DOHH2 (cell line): ENCODE measurements around the gene RAD51B.

ENCODE experiments used
- H3F3A ChIP-seq: fragments of 200-600 bp; sonication (generic), shearing (Covaris generic); 2 replicates; pipeline ENCODE4 v1.6.0; 2016; ENCODE audit warnings: antibody characterized with exemption, mild to moderate bottlenecking; ENCODE audit not compliant: control insufficient read depth, insufficient read depth
- H3K27ac ChIP-seq: fragments of 200-600 bp; sonication (generic); 2 replicates; pipeline ENCODE4 v1.5.1; 2014; ENCODE audit warnings: low read depth, mild to moderate bottlenecking, low read length, moderate library complexity
- H3K27me3 ChIP-seq: fragments of 200-600 bp; sonication (generic); 2 replicates; pipeline ENCODE4 v1.6.1; 2014; ENCODE audit warnings: mild to moderate bottlenecking, low read length, mixed read lengths; ENCODE audit not compliant: control insufficient read depth
- H3K36me3 ChIP-seq: fragments of 200-600 bp; sonication (generic); 2 replicates; pipeline ENCODE4 v1.6.1; 2014; ENCODE audit warnings: mild to moderate bottlenecking, low read length, moderate library complexity, mixed read lengths; ENCODE audit not compliant: control insufficient read depth
- H3K4me1 ChIP-seq: fragments of 200-600 bp; sonication (generic); 2 replicates; pipeline ENCODE4 v1.6.1; 2014; ENCODE audit warnings: mild to moderate bottlenecking, low read length, mixed read lengths; ENCODE audit not compliant: control insufficient read depth
- H3K4me2 ChIP-seq: fragments of 200-600 bp; sonication (generic); 2 replicates; pipeline ENCODE4 v1.6.0; 2014; ENCODE audit warnings: mild to moderate bottlenecking, low read length, moderate library complexity
- H3K4me3 ChIP-seq: fragments of 200-600 bp; sonication (generic); 2 replicates; pipeline ENCODE4 v1.5.1; 2014; ENCODE audit warnings: mild to moderate bottlenecking, low read length, mixed read lengths
- H3K79me2 ChIP-seq: fragments of 200-600 bp; sonication (generic); 2 replicates; pipeline ENCODE4 v1.6.1; 2014; ENCODE audit warnings: mild to moderate bottlenecking, low read length, mixed read lengths; ENCODE audit not compliant: control insufficient read depth
- H3K9me2 ChIP-seq: fragments of 200-600 bp; sonication (generic); replicated peaks from 2 replicates; pipeline ENCODE4 v1.6.1; 2014; ENCODE audit warnings: mild to moderate bottlenecking, low read length, mixed read lengths; ENCODE audit not compliant: control insufficient read depth
- H3K9me3 ChIP-seq: fragments of 200-600 bp; sonication (generic); 2 replicates; pipeline ENCODE4 v1.6.1; 2014; ENCODE audit warnings: antibody characterized with exemption, low read length, mixed read lengths; ENCODE audit not compliant: control insufficient read depth, insufficient read depth
- H4K20me1 ChIP-seq: fragments of 200-600 bp; sonication (generic); 2 replicates; pipeline ENCODE4 v1.6.0; 2014; ENCODE audit warnings: low read depth, mild to moderate bottlenecking, antibody characterized with exemption, low read length, moderate library complexity; ENCODE audit not compliant: control insufficient read depth, insufficient read depth
- EZH2phosphoT487 ChIP-seq: fragments of 200-600 bp; sonication (generic); IDR thresholded peaks from 2 replicates; pipeline ENCODE4 v1.6.1; 2017; ENCODE audit warnings: borderline replicate concordance, mild to moderate bottlenecking, antibody characterized with exemption, low read length, moderate library complexity, mixed read lengths
- TF ChIP-seq, protein P1 (sequence below): fragments of 200-600 bp; sonication (generic); IDR thresholded peaks from one replicate; pipeline ENCODE4 v1.5.1; 2014; ENCODE audit warnings: antibody characterized with exemption, mild to moderate bottlenecking, low read depth, low read length; ENCODE audit not compliant: poor library complexity, severe bottlenecking

RAD51B gene

DNA sequence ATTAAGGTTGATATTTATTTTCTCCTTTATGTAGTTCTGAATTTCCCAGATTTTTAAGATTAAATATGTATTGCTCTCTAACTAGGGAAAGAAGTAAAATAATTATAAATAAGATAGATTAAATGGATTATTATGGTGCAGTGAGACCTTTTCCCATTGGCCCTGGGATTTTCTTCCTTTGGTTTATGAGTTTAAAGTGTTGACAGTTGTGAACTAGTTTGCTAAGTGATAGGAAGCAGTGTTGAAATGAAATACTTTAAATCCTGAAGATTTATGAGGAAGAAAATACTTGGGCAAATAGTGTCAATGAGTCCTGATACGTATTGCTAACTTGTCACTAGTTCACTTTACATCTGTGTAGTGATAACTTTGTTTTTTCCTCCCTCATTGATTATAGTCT, 188.9 kb downstream of the RAD51B start:
- no peak for TF ChIP-seq EZH2phosphoT487
- TF ChIP-seq, protein P1, sequence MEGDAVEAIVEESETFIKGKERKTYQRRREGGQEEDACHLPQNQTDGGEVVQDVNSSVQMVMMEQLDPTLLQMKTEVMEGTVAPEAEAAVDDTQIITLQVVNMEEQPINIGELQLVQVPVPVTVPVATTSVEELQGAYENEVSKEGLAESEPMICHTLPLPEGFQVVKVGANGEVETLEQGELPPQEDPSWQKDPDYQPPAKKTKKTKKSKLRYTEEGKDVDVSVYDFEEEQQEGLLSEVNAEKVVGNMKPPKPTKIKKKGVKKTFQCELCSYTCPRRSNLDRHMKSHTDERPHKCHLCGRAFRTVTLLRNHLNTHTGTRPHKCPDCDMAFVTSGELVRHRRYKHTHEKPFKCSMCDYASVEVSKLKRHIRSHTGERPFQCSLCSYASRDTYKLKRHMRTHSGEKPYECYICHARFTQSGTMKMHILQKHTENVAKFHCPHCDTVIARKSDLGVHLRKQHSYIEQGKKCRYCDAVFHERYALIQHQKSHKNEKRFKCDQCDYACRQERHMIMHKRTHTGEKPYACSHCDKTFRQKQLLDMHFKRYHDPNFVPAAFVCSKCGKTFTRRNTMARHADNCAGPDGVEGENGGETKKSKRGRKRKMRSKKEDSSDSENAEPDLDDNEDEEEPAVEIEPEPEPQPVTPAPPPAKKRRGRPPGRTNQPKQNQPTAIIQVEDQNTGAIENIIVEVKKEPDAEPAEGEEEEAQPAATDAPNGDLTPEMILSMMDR: no peak
- Histone ChIP-seq H3K36me3 (no peaks in the 10 kb centered on the region), H3K4me3 (no peak overlapping the region), H3K27ac (no peak overlapping the region), H3K27me3 (no peaks in the 10 kb centered on the region), H4K20me1 (no peaks in the 10 kb centered on the region), H3K4me2 (no peak overlapping the region), H3K4me1 (peaks cover 12% of the 10 kb centered on the region), H3K9me3 (no peaks in the 10 kb centered on the region), H3F3A (no peaks in the 10 kb centered on the region), H3K9me2 (no peaks in the 10 kb centered on the region), H3K79me2 (0 out of 2 replicates have a peak, but pooled peaks cover 2% of the 10 kb centered on the region)

DNA sequence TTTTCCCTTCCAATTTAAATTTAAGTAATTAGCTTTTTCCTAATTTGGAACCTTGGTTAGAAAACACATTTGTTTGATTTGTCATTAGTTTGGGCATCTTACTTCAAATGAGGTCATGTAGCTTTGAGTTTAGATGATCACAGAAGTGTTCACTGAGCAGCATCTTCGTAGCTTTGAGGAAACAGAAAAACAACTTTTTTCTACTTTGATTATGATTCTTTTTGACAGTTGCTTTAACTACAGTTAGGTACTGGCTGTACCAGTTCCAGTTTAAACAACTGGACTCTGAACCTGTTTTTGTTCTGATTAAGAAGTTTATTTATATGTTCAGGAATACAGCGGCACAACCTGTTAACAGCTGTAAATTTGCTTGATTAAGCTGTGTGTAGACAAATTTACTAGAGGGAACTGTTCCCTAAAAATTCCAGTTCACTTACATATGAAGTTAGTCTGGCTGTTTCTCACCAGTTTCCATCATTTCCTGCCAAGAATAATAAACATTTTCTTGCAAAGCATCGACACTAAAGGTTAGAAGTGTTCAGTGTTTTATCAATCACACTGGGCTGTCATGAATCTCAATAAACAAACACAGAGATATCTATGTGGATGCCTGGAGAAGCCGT, 191.9 kb downstream of the RAD51B start:
- Histone ChIP-seq H3K9me2 (no peaks in the 10 kb centered on the region), H3F3A (no peaks in the 10 kb centered on the region), H3K4me3 (no peak overlapping the region), H3K27ac (no peak overlapping the region), H3K4me1 (no peaks in the 10 kb centered on the region), H3K4me2 (no peak overlapping the region), H3K9me3 (no peaks in the 10 kb centered on the region), H3K36me3 (no peaks in the 10 kb centered on the region), H4K20me1 (no peaks in the 10 kb centered on the region), H3K79me2 (no peaks in the 10 kb centered on the region), H3K27me3 (no peaks in the 10 kb centered on the region)
- TF ChIP-seq, protein P1: no peak
- TF ChIP-seq EZH2phosphoT487: no peak

DNA sequence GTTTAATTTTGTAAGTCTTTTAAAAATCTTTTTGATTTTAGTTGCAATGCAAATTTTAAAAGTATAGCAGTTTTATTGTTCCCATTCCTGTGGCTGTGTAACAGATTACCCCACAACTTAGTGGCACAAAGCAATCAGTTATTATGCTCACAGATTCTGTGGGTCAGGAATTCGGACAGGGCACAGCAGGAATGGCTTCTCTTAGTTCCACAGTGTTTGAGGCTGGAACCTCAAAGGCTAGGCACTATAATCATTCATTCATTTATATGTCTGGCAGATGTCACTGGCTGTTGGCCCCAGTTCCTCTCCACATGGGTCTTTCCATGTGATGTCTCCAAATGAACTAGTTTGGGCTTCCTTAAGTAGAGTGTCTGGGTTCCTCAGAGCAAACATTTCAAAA, 193.3 kb downstream of the RAD51B start:
- no peak overlapping the region for H3K4me3 ChIP-seq
- no peaks in the 10 kb centered on the region for H3K36me3 ChIP-seq
- no peak overlapping the region for H3K27ac ChIP-seq
- no peaks in the 10 kb centered on the region for H3K9me2 ChIP-seq
- no peaks in the 10 kb centered on the region for H3K79me2 ChIP-seq
- no peaks in the 10 kb centered on the region for H3K4me1 ChIP-seq
- no peaks in the 10 kb centered on the region for H3K9me3 ChIP-seq
- no peak overlapping the region for H3K4me2 ChIP-seq
- H3K27me3 ChIP-seq: no peaks in the 10 kb centered on the region
- no peaks in the 10 kb centered on the region for H4K20me1 ChIP-seq
- no peak for TF ChIP-seq EZH2phosphoT487
- TF ChIP-seq, protein P1: no peak
- H3F3A ChIP-seq: no peaks in the 10 kb centered on the region

DNA sequence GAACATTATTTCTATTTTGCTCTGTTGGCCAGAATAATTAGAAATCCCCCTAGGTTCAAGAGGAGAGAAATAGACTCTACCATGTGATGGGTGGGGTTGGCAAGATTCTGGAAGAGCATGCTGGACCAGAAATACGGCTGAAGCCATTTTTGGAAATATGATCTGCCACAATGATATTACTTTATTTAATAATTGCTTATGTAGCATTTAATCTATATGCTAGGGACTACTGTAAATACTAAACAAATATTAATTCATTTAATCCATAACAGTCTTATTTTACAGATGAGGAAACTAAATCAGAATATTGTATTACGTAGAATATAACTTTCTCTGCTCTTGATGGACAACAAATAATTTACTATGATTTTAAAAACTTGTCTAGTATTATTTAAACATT, 193.7 kb downstream of the RAD51B start:
- Histone ChIP-seq H3K9me3 (no peaks in the 10 kb centered on the region), H3K27me3 (no peaks in the 10 kb centered on the region), H3K4me1 (no peaks in the 10 kb centered on the region)

More for the DNA sequence above, 193.7 kb downstream of the RAD51B start:
- H3K4me3 ChIP-seq: no peak overlapping the region
- no peaks in the 10 kb centered on the region for H3K9me2 ChIP-seq
- H3K79me2 ChIP-seq: no peaks in the 10 kb centered on the region
- H3K36me3 ChIP-seq: no peaks in the 10 kb centered on the region
- no peaks in the 10 kb centered on the region for H3F3A ChIP-seq
- H4K20me1 ChIP-seq: no peaks in the 10 kb centered on the region
- TF ChIP-seq, protein P1: no peak
- no peak for TF ChIP-seq EZH2phosphoT487
- H3K4me2 ChIP-seq: no peak overlapping the region
- H3K27ac ChIP-seq: no peak overlapping the region
